Ovary (tissue), 9 donors: ENCODE data around the gene GATD1. TPM values are rescaled to one million over a fixed set of nuclear protein-coding genes. Genes with fewer than 3 reads are reported as not detected.

Source experiments
- DNase-seq, 5 donors: peaks; one replicate each; pipeline ENCODE4 v3.0.0-alpha.2; 2019 to 2020
- H3K27ac ChIP-seq, 2 donors: fragments of 200-600 bp; one replicate each; pipeline versions ENCODE4 v1.5.1 to v1.8.0; 2019 to 2022
- H3K27me3 ChIP-seq: fragments of 200-600 bp; one replicate; pipeline ENCODE4 v1.8.0; 2022
- H3K36me3 ChIP-seq: fragments of 200-600 bp; sonication (generic); one replicate; pipeline ENCODE4 v1.5.1; 2019
- H3K4me1 ChIP-seq: one replicate; pipeline ENCODE4 v1.8.1; 2013; ENCODE audit warnings: mild to moderate bottlenecking, moderate library complexity; ENCODE audit not compliant: insufficient read depth
- H3K4me3 ChIP-seq: fragments of 200-600 bp; sonication (generic); one replicate; pipeline ENCODE4 v1.5.1; 2017
- H3K9me3 ChIP-seq, 2 donors: fragments of 200-600 bp in 1 of 2; sonication (generic) in 1 of 2; one replicate each; pipeline versions ENCODE4 v1.5.1 to v1.8.1; 2013 to 2019; ENCODE audit warnings: mild to moderate bottlenecking in 1 of 2, moderate library complexity in 1 of 2
- CTCF ChIP-seq, 3 donors: fragments of 450-650 bp in 2 of 3; fragments of 200-600 bp in 1 of 3; IDR thresholded peaks; one replicate each; pipeline versions ENCODE4 v1.5.1 to v1.8.0; 2016 to 2022; ENCODE audit warnings: antibody characterized with exemption in 3 of 3, mild to moderate bottlenecking in 1 of 3
- EP300 ChIP-seq: sonication (generic); formaldehyde crosslinking; IDR thresholded peaks from one replicate; pipeline ENCODE4 v1.6.1; 2017; ENCODE audit warnings: antibody characterized with exemption
- POLR2A ChIP-seq: fragments of 450-650 bp; IDR thresholded peaks from one replicate; pipeline ENCODE4 v1.6.1; 2017; ENCODE audit warnings: antibody characterized with exemption, mild to moderate bottlenecking, moderate library complexity
- WGBS, 3 donors: extraction: QIAGEN DNeasy Blood & Tissue Kit in 1 of 3; methylation state at CpG; one replicate each; pipeline versions ENCODE4 v1.1.5 to v1.1.7; 2013 to 2017; 5-methylcytosine and 5-hydroxymethylcytosine counted together
- intact Hi-C, 4 donors: fragments of 100-400 bp; cut with DNase I; formaldehyde crosslinking; loops; one replicate each; pipeline versions ENCODE4 v1.11.0 to v1.15.1; 2022 to 2023
- polyA plus RNA-seq, 2 donors: library from polyadenylated mRNA; stranded (reverse); fragments of 200-250 nt in 1 of 2; fragments of 350-450 nt in 1 of 2; fragmentation: Illumina TruSeq in 1 of 2; extraction: RNeasy Lipid Tissue Mini Kit (QIAGEN cat#74804) in 1 of 2; gene quantifications; one replicate each; pipeline ENCODE4 v1.2.3, GENCODE V29; 2013 to 2014
- total RNA-seq, 7 donors: library from RNA; depleted of rRNA in 2 of 7; stranded (reverse); fragments of >200 nt in 2 of 7; fragmentation: NEBNext Ultra II Directional in 3 of 7; extraction: Animal tissue kit (Norgen Biotek cat#: 25700) in 3 of 7; gene quantifications; one replicate each; pipeline versions ENCODE4 v1.1.0 to v1.2.4, GENCODE V29; 2016 to 2023
- donor health status: DM: no; HTN: no; CAD: no; lungs with moderate emphysema.
- donor health status: DM: no; HTN: no; CAD: no.
- donor health status: Bipolar disorder and iron deficiency.
- donor health status: DM: yes; HTN: yes; CAD: no.
- donor health status: DM: no; HTN: no; CAD: no.
- donor health status: DM: yes; HTN: yes; CAD: no.

GATD1 gene
- total and polyA plus RNA-seq, 9 donors, result 9.4 to 79.8 (median 56.6) TPM

GRCh38 chr11:792873-793272, 15.6 kb upstream of the GATD1 start:
- WGBS, 3 donors, result 88 to 93% (median 93%) methylated on average over 13 of the region's 13 CpGs
- intact Hi-C loops, result no loop called here
- H3K4me1 ChIP-seq, result peaks cover 13% of the 10 kb centered on the region
- no peaks in the 10 kb centered on the region for H3K27me3 ChIP-seq
- H3K27ac ChIP-seq, result no peak overlapping the region
- H3K9me3 ChIP-seq, result no peaks in the 10 kb centered on the region
- no peak for DNase-seq
- H3K4me3 ChIP-seq, result no peak overlapping the region
- TF ChIP-seq CTCF (IDR thresholded peaks at IDR 0.05) (no peak), POLR2A (no peak), EP300 (no peak)
- no peaks in the 10 kb centered on the region for H3K36me3 ChIP-seq

GRCh38 chr11:792535-792821, 15.2 kb upstream of the GATD1 start:
- no peaks in the 10 kb centered on the region for H3K9me3 ChIP-seq
- 89 to 92% (median 92%) methylated on average over 15 of the region's 15 CpGs for WGBS, 3 donors
- no peak overlapping the region for H3K4me3 ChIP-seq
- H3K36me3 ChIP-seq, result no peaks in the 10 kb centered on the region
- no peak for TF ChIP-seq EP300
- no peak for TF ChIP-seq CTCF (IDR thresholded peaks at IDR 0.05)
- TF ChIP-seq POLR2A, result no peak
- DNase-seq, result no peak
- H3K4me1 ChIP-seq, result peaks cover 13% of the 10 kb centered on the region
- H3K27me3 ChIP-seq, result no peaks in the 10 kb centered on the region
- H3K27ac ChIP-seq, result no peak overlapping the region
- intact Hi-C loops, result no loop called here

- Histone ChIP-seq H3K4me1 (peaks cover 13% of the 10 kb centered on the region), H3K9me3 (no peaks in the 10 kb centered on the region), H3K27me3 (no peaks in the 10 kb centered on the region), H3K4me3 (no peak overlapping the region), H3K27ac (no peak overlapping the region), H3K36me3 (no peaks in the 10 kb centered on the region)
- DNase-seq, result peak in 2 of 5 donors; percentile 26 to 46
- WGBS, 3 donors, result 83 to 92% (median 89%) methylated on average over 46 to 49 of the region's 49 CpGs
- TF ChIP-seq CTCF (IDR thresholded peaks at IDR 0.05) (no peak), EP300 (no peak), POLR2A (no peak)
- intact Hi-C loops, result no loop called here
Observed at GRCh38 chr11:791658-792534, 14.6 kb upstream of the GATD1 start.

GRCh38 chr11:790721-791564, 13.7 kb upstream of the GATD1 start:
- Histone ChIP-seq H3K27me3 (no peaks in the 10 kb centered on the region), H3K36me3 (no peaks in the 10 kb centered on the region), H3K4me3 (no peak overlapping the region), H3K27ac (no peak overlapping the region), H3K4me1 (peaks cover 8% of the 10 kb centered on the region), H3K9me3 (no peaks in the 10 kb centered on the region)
- TF ChIP-seq EP300 (no peak), CTCF (IDR thresholded peaks at IDR 0.05) (no peak), POLR2A (no peak)
- 54 to 65% (median 62%) methylated on average over 16 to 18 of the region's 18 CpGs for WGBS, 3 donors
- intact Hi-C loops, result no loop called here
- DNase-seq, result peak in 1 of 5 donors; percentile 26
